NCI-H510A treated with DMSO at 0.1 percent for 48 hours (cell line): ENCODE data around the gene USP32.
"Not testable (repeated sequence)": the region's sequence is repeated elsewhere in the genome, so short reads cannot be mapped to it uniquely, and the experiment has no call there.

Experiments used
- DNase-seq: peaks from one replicate; lab custom pipeline; 2025; lab: John Stamatoyannopoulos, UW

USP32 gene

GRCh38 chr17:60229188-60229802 lies 162.6 kb downstream of the USP32 start:
- peak; percentile 5 for DNase-seq

- not testable (repeated sequence) for DNase-seq
Measured at GRCh38 chr17:60227276-60227675, 164.7 kb downstream of the USP32 start.

- DNase-seq: no peak
Measured at GRCh38 chr17:60224064-60224463, 167.9 kb downstream of the USP32 start.

DNA sequence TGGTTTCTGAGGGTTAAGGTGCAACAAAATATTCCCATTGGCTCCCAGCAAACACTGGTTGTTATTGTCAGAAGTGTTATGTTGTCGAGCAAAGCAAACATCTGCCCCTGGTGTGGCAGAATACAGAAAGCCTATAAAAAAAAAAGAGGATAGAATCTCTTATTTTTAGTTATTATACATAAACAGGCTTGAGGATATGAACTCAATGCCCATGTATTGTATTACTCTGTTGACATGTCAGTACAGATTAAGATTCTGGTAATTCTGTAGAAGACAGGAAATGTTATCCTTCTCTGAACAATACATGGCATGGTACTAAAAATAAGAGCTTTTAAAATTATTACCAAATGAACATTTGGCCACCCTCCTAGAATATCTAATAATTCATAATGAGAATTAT lies 168.5 kb downstream of the USP32 start:
- DNase-seq: no peak

DNA sequence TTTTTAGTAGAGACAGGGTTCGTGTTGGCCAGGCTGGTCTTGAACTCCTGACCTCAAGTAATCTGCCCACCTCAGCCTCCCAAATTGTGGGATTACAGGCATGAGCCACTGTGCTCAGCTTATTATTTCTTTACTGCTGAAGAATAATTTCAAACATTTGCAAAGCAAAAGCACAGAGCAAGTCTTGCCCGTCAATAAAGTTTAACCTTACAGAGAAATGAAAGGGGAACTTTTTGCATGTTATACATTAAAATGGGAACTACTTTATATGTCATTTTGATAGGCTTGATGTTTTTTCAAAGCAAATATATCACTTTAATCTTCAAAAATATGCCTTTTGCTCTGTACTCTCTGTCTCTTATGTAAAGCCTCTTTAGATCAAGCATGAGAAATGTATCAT lies 173.2 kb downstream of the USP32 start:
- DNase-seq: not testable (repeated sequence)

- DNase-seq: not testable (repeated sequence)
Measured at GRCh38 chr17:60215895-60216294, 176.0 kb downstream of the USP32 start.

GRCh38 chr17:60211282-60211681 lies 180.7 kb downstream of the USP32 start:
- DNase-seq: not testable (repeated sequence)

GRCh38 chr17:60208302-60208701 lies 183.6 kb downstream of the USP32 start:
- not testable (repeated sequence) for DNase-seq

DNA sequence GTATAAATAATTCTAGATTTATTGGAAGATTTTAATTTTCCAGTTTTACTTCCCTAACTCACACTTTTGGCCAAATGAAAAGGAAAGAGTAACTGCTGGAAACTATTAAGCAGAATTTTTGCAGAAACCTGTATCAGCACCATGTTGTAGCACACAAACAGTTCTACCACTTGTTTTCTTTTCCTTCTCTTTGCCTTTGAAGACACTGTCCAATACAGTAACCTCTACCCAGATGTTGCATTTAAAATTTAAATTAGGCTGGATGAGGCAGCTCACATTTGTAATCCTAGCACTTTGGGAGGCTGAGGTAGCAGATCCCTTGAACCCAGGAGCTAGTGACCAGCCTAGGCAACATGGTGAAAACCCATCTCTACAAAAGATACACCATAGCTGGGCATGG lies 186.2 kb downstream of the USP32 start:
- DNase-seq: not testable (repeated sequence)

GRCh38 chr17:60198630-60199029 lies 193.3 kb downstream of the USP32 start:
- not testable (repeated sequence) for DNase-seq

- DNase-seq: not testable (repeated sequence)
Measured at GRCh38 chr17:60194141-60194540, 197.8 kb downstream of the USP32 start.

DNA sequence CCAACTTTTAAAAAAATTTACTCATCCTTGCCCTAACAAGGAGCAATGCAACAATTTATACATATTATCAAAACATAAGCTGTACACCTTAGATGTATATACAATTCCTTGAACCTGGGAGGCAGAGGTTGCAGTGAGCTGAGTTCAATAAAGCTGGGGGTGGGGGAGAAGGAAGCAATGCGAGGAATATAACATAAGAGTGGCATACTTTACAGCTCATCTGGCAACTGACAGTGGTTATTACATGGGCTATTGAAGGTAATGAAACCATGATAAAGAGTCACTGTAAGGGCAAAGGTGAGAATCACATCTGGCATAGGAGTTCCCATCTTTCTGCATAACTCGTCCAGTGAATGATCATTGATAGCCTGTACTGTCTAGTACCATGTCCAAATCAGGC lies 198.5 kb downstream of the USP32 start:
- DNase-seq: no peak

DNA sequence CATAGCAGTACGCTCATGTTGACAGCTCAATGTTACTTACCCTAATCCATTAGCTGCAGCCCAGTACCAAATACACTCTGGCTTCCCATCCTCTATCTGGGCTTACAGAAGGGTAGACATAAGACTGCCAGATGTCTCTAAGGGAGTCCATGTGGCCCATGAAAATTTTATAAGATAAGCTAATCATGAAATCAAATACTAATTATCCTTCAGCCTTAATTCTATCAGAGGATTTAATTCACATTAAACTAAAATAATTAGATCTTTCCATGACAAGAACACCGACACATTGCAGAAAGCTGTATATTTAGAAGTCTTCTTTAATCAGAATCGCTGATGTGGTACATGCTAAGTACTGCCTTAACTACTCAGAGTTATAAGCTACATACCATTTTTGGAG lies 198.9 kb downstream of the USP32 start:
- DNase-seq: not testable (repeated sequence)

DNA sequence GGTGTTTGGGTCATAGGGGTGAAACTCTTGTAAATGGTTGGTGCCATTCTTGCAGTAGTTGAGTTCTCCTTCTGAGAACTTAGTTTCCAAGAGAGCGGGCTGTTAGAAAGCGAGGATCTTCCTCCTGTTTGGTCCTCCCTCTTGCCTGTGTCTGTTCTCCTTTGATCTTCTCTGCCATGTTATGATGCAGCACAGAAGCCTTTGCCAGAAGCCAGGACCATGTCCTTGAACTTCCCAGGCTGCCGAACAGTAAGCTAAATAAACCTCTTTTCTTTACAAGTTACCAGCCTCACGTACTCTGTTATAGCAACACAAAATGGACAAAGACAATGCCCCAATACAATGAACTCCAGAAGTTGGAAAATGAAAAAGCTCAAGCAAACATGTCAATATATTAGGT lies 201.9 kb downstream of the USP32 start:
- DNase-seq: not testable (repeated sequence)

- no peak for DNase-seq
Measured at GRCh38 chr17:60188759-60189158, 203.2 kb downstream of the USP32 start.

DNA sequence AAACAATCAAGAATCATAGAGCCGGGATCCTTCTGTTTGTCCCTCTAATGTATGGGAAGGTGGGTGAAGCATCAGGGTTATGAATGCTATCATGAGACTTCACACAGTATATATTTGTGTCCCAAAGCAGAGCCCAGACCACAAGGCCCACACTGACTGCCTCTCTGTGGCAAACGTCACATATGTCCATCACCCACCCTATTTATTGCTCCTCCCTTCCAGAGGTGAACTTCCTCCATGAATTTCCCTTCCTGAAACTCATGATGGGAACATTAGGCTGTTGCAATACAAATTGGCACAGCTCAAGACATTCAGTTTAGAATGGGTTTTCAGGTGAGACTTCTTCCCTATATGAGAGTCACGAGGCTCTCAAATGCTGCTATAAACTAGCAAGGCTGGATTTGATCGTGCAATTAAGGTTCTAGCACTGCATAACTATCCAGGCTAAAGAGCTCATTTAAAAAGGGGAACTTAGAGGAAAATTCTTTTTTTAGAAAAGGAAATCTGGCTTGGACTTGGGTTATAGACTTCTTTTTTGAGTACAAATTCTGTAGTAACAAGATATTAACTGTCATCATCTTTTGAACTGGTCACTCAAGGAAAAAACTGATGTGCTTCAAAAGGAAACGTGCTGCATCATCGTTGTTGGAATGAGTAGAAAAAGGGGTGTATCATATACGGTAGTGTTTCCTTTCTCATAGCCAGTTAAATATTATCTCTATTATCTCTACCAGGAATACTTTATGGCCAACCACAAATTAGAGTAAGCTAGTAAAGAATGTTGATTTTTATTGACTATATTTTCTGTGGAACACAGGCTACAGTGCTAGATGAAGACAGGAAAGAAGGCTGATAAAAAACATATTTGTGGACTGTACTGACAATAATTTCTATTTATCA lies 204.8 kb downstream of the USP32 start:
- not testable (repeated sequence) for DNase-seq

DNA sequence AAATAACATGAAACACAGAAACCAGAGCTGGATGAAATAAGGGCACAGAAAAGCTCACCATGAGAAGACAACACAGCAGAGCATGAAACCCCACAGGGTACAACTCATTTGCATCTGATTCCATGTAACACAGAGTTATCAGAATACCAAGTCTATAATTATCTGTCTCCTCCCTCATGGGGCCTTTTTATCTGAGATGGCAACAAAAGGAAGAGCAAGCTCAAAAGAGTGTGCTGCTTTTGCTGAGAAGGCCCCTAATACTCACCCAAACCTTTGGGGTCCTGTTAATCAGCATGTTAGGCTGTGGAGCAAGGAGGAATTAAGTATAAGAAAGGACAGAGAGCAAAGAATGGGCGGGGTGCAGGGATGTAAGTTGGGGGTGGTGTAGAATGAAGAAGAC lies 205.6 kb downstream of the USP32 start:
- not testable (repeated sequence) for DNase-seq

DNA sequence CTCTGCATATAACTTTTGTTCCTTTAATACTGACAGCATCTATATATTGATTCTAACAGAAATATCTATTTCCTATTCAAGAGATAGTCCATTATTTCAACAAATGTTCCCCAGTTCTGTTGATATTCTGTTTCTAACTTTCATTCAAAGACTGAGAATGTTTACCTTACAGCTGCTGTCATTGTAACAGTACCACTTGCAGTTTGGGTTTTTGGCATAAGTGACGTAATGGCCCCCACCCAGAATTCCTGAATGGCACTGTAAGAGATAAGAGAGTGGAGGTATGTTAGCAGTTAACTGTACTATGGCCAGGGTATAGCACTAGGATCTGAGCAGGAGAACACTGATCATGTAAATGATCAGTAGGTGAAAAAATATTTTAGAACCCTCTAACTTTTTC lies 211.6 kb downstream of the USP32 start:
- DNase-seq: not testable (repeated sequence)

- DNase-seq: peak; percentile 85
Measured at GRCh38 chr17:60178180-60178579, 213.8 kb downstream of the USP32 start.

DNA sequence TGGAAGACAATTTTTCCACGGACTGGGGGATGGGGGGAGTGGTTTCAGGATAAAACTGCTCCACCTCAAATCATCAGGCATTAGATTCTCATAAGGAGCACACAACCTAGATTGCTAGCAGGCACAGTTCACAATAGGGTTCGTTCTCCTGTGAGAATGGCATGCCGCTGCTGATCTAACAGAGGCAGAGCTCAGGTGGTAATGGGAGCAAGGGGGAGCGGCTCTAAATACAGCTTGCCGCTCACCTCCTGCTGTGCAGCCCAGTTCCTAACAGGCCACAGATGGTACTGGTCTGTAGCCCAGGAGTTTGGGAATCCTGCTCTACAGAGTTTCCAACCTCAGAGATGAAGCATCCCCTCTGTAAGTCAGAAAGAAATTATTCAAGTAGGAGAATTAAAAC lies 215.2 kb downstream of the USP32 start:
- DNase-seq: not testable (repeated sequence)

DNA sequence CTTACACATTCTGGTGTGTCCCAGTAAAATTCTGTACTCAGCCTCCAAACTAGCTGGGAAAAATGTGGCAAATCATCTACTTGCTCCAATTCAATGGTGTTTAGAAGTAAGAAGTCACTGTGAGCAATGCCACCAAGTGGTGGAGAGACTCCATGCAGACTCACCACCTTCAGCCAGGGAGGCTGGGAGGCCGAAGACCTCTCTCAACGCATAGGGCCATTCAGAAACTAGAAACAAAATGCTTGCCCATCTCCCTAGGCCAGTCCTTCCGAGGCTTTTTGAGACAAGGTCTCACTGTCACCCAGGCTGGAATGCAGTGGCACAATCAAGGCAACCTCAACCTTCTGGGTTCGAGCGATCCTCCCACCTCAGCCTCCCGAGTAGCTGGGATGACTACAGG lies 217.2 kb downstream of the USP32 start:
- DNase-seq: peak; percentile 28

DNA sequence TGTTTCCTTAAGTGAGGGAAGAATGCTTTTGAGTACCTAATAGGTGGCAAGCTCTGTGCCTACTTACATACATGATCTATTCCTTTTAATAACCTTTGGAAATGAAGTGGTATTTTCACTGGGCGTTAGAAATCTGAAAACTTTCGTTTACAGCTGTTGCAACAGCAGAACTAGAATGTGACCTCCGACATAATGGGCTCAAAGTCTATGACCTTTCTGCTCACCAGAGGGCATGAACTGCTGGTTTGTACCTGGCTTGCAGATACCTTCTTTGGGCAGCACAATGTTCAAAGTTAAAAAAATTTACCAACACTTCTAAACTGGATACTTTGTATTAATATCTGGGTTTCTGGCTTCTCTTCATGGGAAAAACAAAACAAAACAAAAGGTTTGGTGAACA lies 217.9 kb downstream of the USP32 start:
- no peak for DNase-seq

GRCh38 chr17:60173304-60173819 lies 218.6 kb downstream of the USP32 start:
- DNase-seq: peak; percentile 27
